Spleen (tissue), 11 donors: ENCODE data around the gene AGRN. TPM values are rescaled to one million over a fixed set of nuclear protein-coding genes. Genes with fewer than 3 reads are reported as not detected.

ENCODE experiments used
- DNase-seq: peaks from one replicate; pipeline ENCODE4 v3.0.0-alpha.2; 2020
- H3K27ac ChIP-seq, 8 donors: fragments of 200-600 bp; sonication (generic) in 7 of 8; 1 replicate in 4 of 8; 2 replicates in 4 of 8; pipeline versions ENCODE4 v1.5.0 to v1.8.0; 2016 to 2021; ENCODE audit warnings: inconsistent platforms in 4 of 8, mild to moderate bottlenecking in 4 of 8, moderate library complexity in 1 of 8
- H3K27me3 ChIP-seq, 7 donors: fragments of 200-600 bp; sonication (generic) in 6 of 7; replicated peaks in 1 of 7; 1 replicate in 4 of 7; 2 replicates in 3 of 7; pipeline versions ENCODE4 v1.5.0 to v1.8.0; 2016 to 2021; ENCODE audit warnings: inconsistent platforms in 3 of 7, mild to moderate bottlenecking in 1 of 7
- H3K36me3 ChIP-seq, 6 donors: fragments of 200-600 bp; sonication (generic) in 5 of 6; 1 replicate in 4 of 6; 2 replicates in 2 of 6; pipeline versions ENCODE4 v1.5.0 to v1.8.0; 2016 to 2021; ENCODE audit warnings: inconsistent platforms in 2 of 6
- H3K4me1 ChIP-seq, 6 donors: fragments of 200-600 bp; sonication (generic) in 5 of 6; 1 replicate in 3 of 6; 2 replicates in 3 of 6; pipeline versions ENCODE4 v1.5.0 to v1.8.0; 2016 to 2021; ENCODE audit warnings: inconsistent platforms in 3 of 6
- H3K4me3 ChIP-seq, 8 donors: fragments of 200-600 bp; sonication (generic) in 7 of 8; 1 replicate in 4 of 8; 2 replicates in 4 of 8; pipeline versions ENCODE4 v1.5.0 to v1.8.0; 2016 to 2021; ENCODE audit warnings: inconsistent platforms in 4 of 8, mild to moderate bottlenecking in 4 of 8, moderate library complexity in 2 of 8
- H3K9me3 ChIP-seq, 8 donors: fragments of 200-600 bp; sonication (generic) in 7 of 8; 1 replicate in 4 of 8; 2 replicates in 4 of 8; pipeline versions ENCODE4 v1.5.0 to v1.8.0; 2016 to 2021; ENCODE audit warnings: inconsistent platforms in 4 of 8
- CTCF ChIP-seq, 11 experiments: fragments of 200-600 bp in 7 of 11; fragments of 450-650 bp in 4 of 11; sonication (generic) in 4 of 11; IDR thresholded peaks in 8 of 11; conservative IDR thresholded peaks in 3 of 11; 1 replicate in 7 of 11; 2 replicates in 4 of 11; pipeline versions ENCODE4 v1.4.0 to v1.8.0; 2016 to 2021; ENCODE audit warnings: antibody characterized with exemption in 11 of 11, inconsistent platforms in 4 of 11, mild to moderate bottlenecking in 1 of 11
- POLR2A ChIP-seq, 3 donors: fragments of 450-650 bp; IDR thresholded peaks; one replicate each; pipeline ENCODE4 v1.5.1; 2017; ENCODE audit warnings: antibody characterized with exemption in 3 of 3, mild to moderate bottlenecking in 1 of 3
- POLR2AphosphoS5 ChIP-seq, 3 donors: sonication (generic); formaldehyde crosslinking; IDR thresholded peaks; one replicate each; pipeline ENCODE4 v1.5.1; 2017; ENCODE audit warnings: antibody characterized with exemption in 3 of 3
- WGBS, 5 donors: extraction: QIAGEN DNeasy Blood & Tissue Kit in 3 of 5; methylation state at CpG; one replicate each; pipeline versions ENCODE4 v1.1.5 to v1.1.7; 2013 to 2018; 5-methylcytosine and 5-hydroxymethylcytosine counted together
- intact Hi-C: fragments of 100-400 bp; cut with DNase I; formaldehyde crosslinking; loops from one replicate; pipeline ENCODE4 v1.15.0; 2023; ENCODE audit warnings: low total_unique reads
- polyA plus RNA-seq, 3 donors: library from polyadenylated mRNA; stranded (reverse); fragments of 200-250 nt; gene quantifications; one replicate each; pipeline ENCODE4 v1.2.1, GENCODE V29; 2013
- total RNA-seq, 7 donors: library from RNA; depleted of rRNA in 3 of 7; stranded (reverse); fragments of >200 nt in 3 of 7; fragmentation: NEBNext Ultra II Directional in 4 of 7; extraction: Animal tissue kit (Norgen Biotek cat#: 25700) in 4 of 7; gene quantifications; one replicate each; pipeline versions ENCODE4 v1.1.0 to v1.2.1, GENCODE V29; 2016 to 2021
- donor health status: healthy with polysubstance abuse.
- donor health status: DM: no; HTN: no; CAD: no; lungs with moderate emphysema.
- donor health status: DM: no; HTN: no; CAD: no.
- donor health status: Bipolar disorder and iron deficiency.
- donor health status: healthy.
- donor health status: DM: no; HTN: no; CAD: no.
- donor health status: DM: yes; HTN: yes; CAD: no.

AGRN gene
- total and polyA plus RNA-seq, 10 donors, result 4.6 to 27.2 (median 14.5) TPM

- Histone ChIP-seq H3K27me3 (peaks cover 0 to 81% (median 23%) of the 10 kb centered on the region in 7 donors), H3K4me3 (no peak overlapping the region), H3K36me3 (no peaks in the 10 kb centered on the region), H3K4me1 (peaks cover 6 to 16% (median 10%) of the 10 kb centered on the region in 6 donors), H3K9me3 (no peaks in the 10 kb centered on the region), H3K27ac (no peak overlapping the region)
- WGBS, 5 donors, result 74 to 80% (median 78%) methylated on average over 18 to 35 of the region's 35 CpGs
- TF ChIP-seq POLR2AphosphoS5 (IDR thresholded peaks at IDR 0.05), result no peak
- TF ChIP-seq POLR2A (IDR thresholded peaks at IDR 0.05), result no peak
- no peak for TF ChIP-seq CTCF (IDR thresholded peaks at IDR 0.05 in 8 of 11, conservative IDR thresholded peaks at IDR 0.05 in 3 of 11)
- intact Hi-C loops, result no loop called here
- no peak for DNase-seq
These were observed 39.1 kb upstream of the AGRN start for GRCh38 chr1:980602-981395.

GRCh38 chr1:981491-981954 is 38.4 kb upstream of the AGRN start:
- intact Hi-C loops, result no loop called here
- H3K27ac ChIP-seq, result no peak overlapping the region
- peak; percentile 69 for DNase-seq
- H3K27me3 ChIP-seq, result peaks cover 0 to 80% (median 19%) of the 10 kb centered on the region in 7 donors
- H3K4me1 ChIP-seq, result peaks cover 0 to 9% (median 4%) of the 10 kb centered on the region in 6 donors
- no peaks in the 10 kb centered on the region for H3K36me3 ChIP-seq
- TF ChIP-seq CTCF (IDR thresholded peaks at IDR 0.05 in 8 of 11, conservative IDR thresholded peaks at IDR 0.05 in 3 of 11) (no peak), POLR2AphosphoS5 (IDR thresholded peaks at IDR 0.05) (no peak)
- H3K9me3 ChIP-seq, result no peaks in the 10 kb centered on the region
- WGBS, 5 donors, result 73 to 83% (median 78%) methylated on average over 11 to 21 of the region's 21 CpGs
- H3K4me3 ChIP-seq, result no peak overlapping the region

- Histone ChIP-seq H3K4me3 (no peak within 1 kb of the TSS), H3K27me3 (peaks cover 0 to 80% (median 19%) of the 10 kb centered on the region in 7 donors), H3K9me3 (no peaks in the 10 kb centered on the region), H3K27ac (no peak within 1 kb of the TSS), H3K36me3 (no peaks in the 10 kb centered on the region), H3K4me1 (peaks cover 0 to 9% (median 4%) of the 10 kb centered on the region in 6 donors)
- intact Hi-C loops, result no loop called here
- WGBS, 5 donors, result 64 to 73% (median 66%) methylated on average over 19 to 28 of the region's 28 CpGs
- TF ChIP-seq POLR2A (IDR thresholded peaks at IDR 0.05) (no peak), CTCF (IDR thresholded peaks at IDR 0.05 in 8 of 11, conservative IDR thresholded peaks at IDR 0.05 in 3 of 11) (no peak), POLR2AphosphoS5 (IDR thresholded peaks at IDR 0.05) (no peak)
- no peak for DNase-seq
These were observed 37.9 kb upstream of the AGRN start, which contains the start of gene PERM1 for GRCh38 chr1:981955-982558. TSS of gene PERM1 (minus strand) at chr1:982093. CDS start at chr1:981029, 1,064 bp downstream.
